Liver (tissue), 9 donors: ENCODE results near the gene C1orf52. TPM values are rescaled to one million over a fixed set of nuclear protein-coding genes. Genes with fewer than 3 reads are reported as not detected.

Experiments
- DNase-seq: peaks from one replicate; pipeline ENCODE4 v3.0.0-alpha.2; 2017; ENCODE audit warnings: low spot score
- H3K27ac ChIP-seq, 2 donors: one replicate each; pipeline ENCODE4 v1.7.0; 2013; ENCODE audit warnings: inconsistent platforms in 2 of 2, low read length in 2 of 2, control low read depth in 1 of 2, low read depth in 1 of 2, mild to moderate bottlenecking in 1 of 2
- H3K27me3 ChIP-seq, 4 donors: one replicate each; pipeline versions ENCODE4 v1.6.1 to v1.7.0; 2013; ENCODE audit warnings: low read length in 3 of 4, inconsistent platforms in 1 of 4, mild to moderate bottlenecking in 1 of 4, moderate library complexity in 1 of 4; ENCODE audit not compliant: control insufficient read depth in 4 of 4, insufficient read depth in 4 of 4
- H3K36me3 ChIP-seq, 4 donors: one replicate each; pipeline versions ENCODE4 v1.6.1 to v1.7.0; 2013; ENCODE audit warnings: low read length in 3 of 4, mild to moderate bottlenecking in 3 of 4, low read depth in 1 of 4, moderate library complexity in 1 of 4; ENCODE audit not compliant: control insufficient read depth in 4 of 4, insufficient read depth in 3 of 4
- H3K4me1 ChIP-seq, 4 donors: one replicate each; pipeline versions ENCODE4 v1.6.1 to v1.7.0; 2013; ENCODE audit warnings: low read length in 3 of 4, mild to moderate bottlenecking in 3 of 4, moderate library complexity in 1 of 4; ENCODE audit not compliant: control insufficient read depth in 4 of 4, insufficient read depth in 4 of 4
- H3K4me3 ChIP-seq, 3 donors: one replicate each; pipeline versions ENCODE4 v1.6.1 to v1.7.0; 2013; ENCODE audit warnings: low read length in 3 of 3, control low read depth in 1 of 3, low read depth in 1 of 3, mild to moderate bottlenecking in 1 of 3
- H3K9ac ChIP-seq, 2 donors: one replicate each; pipeline ENCODE4 v1.7.0; 2013; ENCODE audit warnings: low read length in 2 of 2, mild to moderate bottlenecking in 2 of 2, moderate library complexity in 2 of 2, control low read depth in 1 of 2, low read depth in 1 of 2
- H3K9me3 ChIP-seq, 4 donors: one replicate each; pipeline versions ENCODE4 v1.6.1 to v1.7.0; 2013; ENCODE audit warnings: low read length in 3 of 4; ENCODE audit not compliant: control insufficient read depth in 4 of 4
- ATF3 ChIP-seq: IDR thresholded peaks from 2 replicates; pipeline ENCODE4 v1.6.1; 2016; ENCODE audit warnings: antibody characterized with exemption
- CTCF ChIP-seq: fragments of 150-350 bp; IDR thresholded peaks from 2 replicates; pipeline ENCODE4 v1.5.1; 2017; ENCODE audit warnings: improper control_type of control experiment, low read depth, low read length; ENCODE audit not compliant: missing input control
- EGR1 ChIP-seq, 2 donors: IDR thresholded peaks; 2 replicates each; pipeline ENCODE4 v1.6.1; 2016 to 2018; ENCODE audit warnings: antibody characterized with exemption in 2 of 2, low read depth in 2 of 2
- FOXA1 ChIP-seq: IDR thresholded peaks from 2 replicates; pipeline ENCODE4 v1.6.1; 2016; ENCODE audit warnings: antibody characterized with exemption
- FOXA2 ChIP-seq: IDR thresholded peaks from 2 replicates; pipeline ENCODE4 v1.6.1; 2016; ENCODE audit warnings: antibody characterized with exemption
- HNF4A ChIP-seq, 2 donors: conservative IDR thresholded peaks; 2 replicates each; pipeline ENCODE4 v1.6.1; 2016; ENCODE audit warnings: antibody characterized with exemption in 2 of 2, mild to moderate bottlenecking in 2 of 2
- HNF4G ChIP-seq: IDR thresholded peaks from 2 replicates; pipeline ENCODE4 v1.6.1; 2016; ENCODE audit warnings: antibody characterized with exemption
- JUND ChIP-seq, 2 donors: IDR thresholded peaks; 2 replicates each; pipeline ENCODE4 v1.6.1; 2016; ENCODE audit warnings: antibody characterized with exemption in 2 of 2
- MAX ChIP-seq: IDR thresholded peaks from 2 replicates; pipeline ENCODE4 v1.6.1; 2016; ENCODE audit warnings: antibody characterized with exemption
- NR2F2 ChIP-seq: IDR thresholded peaks from 2 replicates; pipeline ENCODE4 v1.6.1; 2016; ENCODE audit warnings: antibody characterized with exemption
- RAD21 ChIP-seq, 2 donors: IDR thresholded peaks; 2 replicates each; pipeline ENCODE4 v1.6.1; 2016; ENCODE audit warnings: antibody characterized with exemption in 2 of 2, mild to moderate bottlenecking in 2 of 2
- REST ChIP-seq: IDR thresholded peaks from 2 replicates; pipeline ENCODE4 v1.6.1; 2016; ENCODE audit warnings: antibody characterized with exemption, mild to moderate bottlenecking
- RXRA ChIP-seq, 2 donors: IDR thresholded peaks; 2 replicates each; pipeline ENCODE4 v1.6.1; 2017 to 2018; ENCODE audit warnings: antibody characterized with exemption in 2 of 2, mild to moderate bottlenecking in 1 of 2
- SP1 ChIP-seq: IDR thresholded peaks from 2 replicates; pipeline ENCODE4 v1.6.1; 2018; ENCODE audit warnings: antibody characterized with exemption, mild to moderate bottlenecking
- TAF1 ChIP-seq: conservative IDR thresholded peaks from 2 replicates; pipeline ENCODE4 v1.6.1; 2016; ENCODE audit warnings: antibody characterized with exemption, mild to moderate bottlenecking
- YY1 ChIP-seq: IDR thresholded peaks from 2 replicates; pipeline ENCODE4 v1.6.1; 2016; ENCODE audit warnings: antibody characterized with exemption, mild to moderate bottlenecking
- ZBTB33 ChIP-seq: IDR thresholded peaks from 2 replicates; pipeline ENCODE4 v1.6.1; 2016; ENCODE audit warnings: antibody characterized with exemption
- WGBS: extraction: QIAGEN DNeasy Blood & Tissue Kit; methylation state at CpG from one replicate; pipeline ENCODE4 v1.1.7; 2013; 5-methylcytosine and 5-hydroxymethylcytosine counted together
- polyA plus RNA-seq, 2 donors: library from polyadenylated mRNA; stranded (reverse) in 1 of 2; unstranded in 1 of 2; fragments of 200-250 nt in 1 of 2; fragments of >200 nt in 1 of 2; fragmentation: Nextera tagmentation in 1 of 2; extraction: Ambion mirVana in 1 of 2; gene quantifications; one replicate each; pipeline versions ENCODE4 v1.2.1 to v1.2.3, GENCODE V29; 2013 to 2015
- total RNA-seq, 2 donors: library from RNA; depleted of rRNA; stranded (reverse); fragments of >200 nt; gene quantifications; one replicate each; pipeline ENCODE4 v1.2.3, GENCODE V29; 2014
- donor health status: healthy.
- donor health status: healthy.
- donor health status: healthy.
- donor health status: healthy.
- donor health status: healthy.

Gene C1orf52
- total and polyA plus RNA-seq, 4 donors: 6.1 to 10.9 (median 7.3) TPM

GRCh38 chr1:85224295-85224694, 35.2 kb downstream of the C1orf52 start:
- H3K9me3 ChIP-seq: no peaks in the 10 kb centered on the region
- H3K36me3 ChIP-seq: no peaks in the 10 kb centered on the region
- no peak overlapping the region for H3K4me3 ChIP-seq
- H3K9ac ChIP-seq: no peak overlapping the region
- H3K27ac ChIP-seq: no peak overlapping the region
- H3K4me1 ChIP-seq: no peaks in the 10 kb centered on the region
- DNase-seq: no peak
- TF ChIP-seq SP1 (no peak), RXRA (IDR thresholded peaks at IDR 0.05) (no peak), FOXA2 (no peak), REST (no peak), ZBTB33 (no peak), JUND (IDR thresholded peaks at IDR 0.05) (no peak), ATF3 (no peak), MAX (no peak), EGR1 (IDR thresholded peaks at IDR 0.05; ENCODE audit: low read depth in 2 of 2) (no peak), RAD21 (IDR thresholded peaks at IDR 0.05) (no peak), HNF4A (conservative IDR thresholded peaks at IDR 0.05) (no peak), FOXA1 (no peak), TAF1 (no peak), CTCF (no peak), NR2F2 (no peak)
- H3K27me3 ChIP-seq: no peaks in the 10 kb centered on the region

- 68% methylated on average over 5 of the region's 5 CpGs for WGBS
- Histone ChIP-seq H3K9ac (no peak overlapping the region), H3K4me1 (no peaks in the 10 kb centered on the region), H3K36me3 (no peaks in the 10 kb centered on the region), H3K9me3 (no peaks in the 10 kb centered on the region), H3K4me3 (no peak overlapping the region), H3K27ac (no peak overlapping the region), H3K27me3 (no peaks in the 10 kb centered on the region)
- no peak for DNase-seq
- TF ChIP-seq ZBTB33 (no peak), FOXA1 (no peak), RXRA (IDR thresholded peaks at IDR 0.05) (no peak), MAX (no peak), YY1 (no peak), HNF4G (no peak), ATF3 (no peak), RAD21 (IDR thresholded peaks at IDR 0.05) (no peak), TAF1 (no peak), FOXA2 (no peak)
Observed at GRCh38 chr1:85223334-85223733, 36.1 kb downstream of the C1orf52 start.
